ENCODE results near the gene FOXN4.
A peak's percentile ranks its signal among the peaks of the same experiment; 100 is the strongest.

The FOXN4 gene

GRCh38 chr12:109304485-109304884, 4.6 kb downstream of the FOXN4 start:
- peak; percentile 59 for DNase-seq

GRCh38 chr12:109302770-109303169, 6.3 kb downstream of the FOXN4 start:
- DNase-seq, result no peak

GRCh38 chr12:109302358-109302757, 6.7 kb downstream of the FOXN4 start:
- no peak for DNase-seq

- DNase-seq, result no peak
These were observed 7.4 kb downstream of the FOXN4 start for GRCh38 chr12:109301643-109302168.

GRCh38 chr12:109299849-109300248, 9.2 kb downstream of the FOXN4 start:
- no peak for DNase-seq

- no peak for DNase-seq
These were observed 12.7 kb downstream of the FOXN4 start for GRCh38 chr12:109296431-109296830.

GRCh38 chr12:109295764-109296425, 13.2 kb downstream of the FOXN4 start:
- DNase-seq, result no peak

GRCh38 chr12:109294286-109294796, 14.7 kb downstream of the FOXN4 start:
- DNase-seq, result no peak

GRCh38 chr12:109293106-109293505, 16.0 kb downstream of the FOXN4 start:
- no peak for DNase-seq

- no peak for DNase-seq
These were observed 16.8 kb downstream of the FOXN4 start for GRCh38 chr12:109292342-109292711.

- peak; percentile 95 for DNase-seq
These were observed 17.4 kb downstream of the FOXN4 start for GRCh38 chr12:109291521-109292341.

- no peak for DNase-seq
These were observed 18.0 kb downstream of the FOXN4 start for GRCh38 chr12:109291117-109291516.

GRCh38 chr12:109290061-109290460, 19.0 kb downstream of the FOXN4 start:
- DNase-seq, result no peak

GRCh38 chr12:109289551-109289950, 19.5 kb downstream of the FOXN4 start:
- no peak for DNase-seq

- no peak for DNase-seq
These were observed 20.1 kb downstream of the FOXN4 start for GRCh38 chr12:109289004-109289403.

- no peak for DNase-seq
These were observed 20.5 kb downstream of the FOXN4 start for GRCh38 chr12:109288571-109288970.

GRCh38 chr12:109287811-109288469, 21.1 kb downstream of the FOXN4 start:
- DNase-seq, result no peak

- DNase-seq, result no peak
These were observed 21.9 kb downstream of the FOXN4 start for GRCh38 chr12:109287181-109287580.

- DNase-seq, result no peak
These were observed 22.4 kb downstream of the FOXN4 start for GRCh38 chr12:109286652-109287051.

GRCh38 chr12:109286252-109286651, 22.8 kb downstream of the FOXN4 start:
- DNase-seq, result no peak

GRCh38 chr12:109284392-109284791, 24.7 kb downstream of the FOXN4 start:
- DNase-seq, result no peak

- DNase-seq, result no peak
These were observed 27.6 kb downstream of the FOXN4 start for GRCh38 chr12:109281452-109281851.

GRCh38 chr12:109279525-109279924, 29.6 kb downstream of the FOXN4 start:
- DNase-seq, result no peak

Measured in DMS153 (cell line).